ENCODE measurements around the gene TOX2. TPM values are rescaled to one million over a fixed set of nuclear protein-coding genes. Genes with fewer than 3 reads are reported as not detected.

TOX2 gene
- total RNA-seq, 4 donors from 2014 or later: 0.20 to 0.42 TPM; not detected in 2

- DNase-seq (peak in 1 of 2 donors; percentile 27), ATAC-seq (peak in 1 of 2 donors; percentile 68)
- Histone ChIP-seq H3K36me3 (no peaks in the 10 kb centered on the region), H3K9me3 (no peaks in the 10 kb centered on the region), H3K4me3 (no peak overlapping the region), H3K27ac (no peak overlapping the region), H3K27me3 (no peaks in the 10 kb centered on the region), H3K4me1 (no peaks in the 10 kb centered on the region)
- intact Hi-C loops (cut with DNase I; ENCODE audit: low total_unique reads) (no loop called here), in situ Hi-C loops (cut with MboI; ENCODE audit: low sequenced_read_pairs in 4 of 4) (loop anchor here in 3 of 4 donors (5.0 to 25.0 kb wide), 3 partner anchors 333 to 653 kb away; no protein-coding TSS in a partner anchor)
- TF ChIP-seq POLR2A (IDR thresholded peaks at IDR 0.05): no peak
- TF ChIP-seq, protein P1, sequence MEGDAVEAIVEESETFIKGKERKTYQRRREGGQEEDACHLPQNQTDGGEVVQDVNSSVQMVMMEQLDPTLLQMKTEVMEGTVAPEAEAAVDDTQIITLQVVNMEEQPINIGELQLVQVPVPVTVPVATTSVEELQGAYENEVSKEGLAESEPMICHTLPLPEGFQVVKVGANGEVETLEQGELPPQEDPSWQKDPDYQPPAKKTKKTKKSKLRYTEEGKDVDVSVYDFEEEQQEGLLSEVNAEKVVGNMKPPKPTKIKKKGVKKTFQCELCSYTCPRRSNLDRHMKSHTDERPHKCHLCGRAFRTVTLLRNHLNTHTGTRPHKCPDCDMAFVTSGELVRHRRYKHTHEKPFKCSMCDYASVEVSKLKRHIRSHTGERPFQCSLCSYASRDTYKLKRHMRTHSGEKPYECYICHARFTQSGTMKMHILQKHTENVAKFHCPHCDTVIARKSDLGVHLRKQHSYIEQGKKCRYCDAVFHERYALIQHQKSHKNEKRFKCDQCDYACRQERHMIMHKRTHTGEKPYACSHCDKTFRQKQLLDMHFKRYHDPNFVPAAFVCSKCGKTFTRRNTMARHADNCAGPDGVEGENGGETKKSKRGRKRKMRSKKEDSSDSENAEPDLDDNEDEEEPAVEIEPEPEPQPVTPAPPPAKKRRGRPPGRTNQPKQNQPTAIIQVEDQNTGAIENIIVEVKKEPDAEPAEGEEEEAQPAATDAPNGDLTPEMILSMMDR (IDR thresholded peaks at IDR 0.05 in 4 of 5, conservative IDR thresholded peaks at IDR 0.05 in 1 of 5): no peak
These were observed 175.5 kb downstream of the TOX2 start for GRCh38 chr20:44089987-44090674.

DNA sequence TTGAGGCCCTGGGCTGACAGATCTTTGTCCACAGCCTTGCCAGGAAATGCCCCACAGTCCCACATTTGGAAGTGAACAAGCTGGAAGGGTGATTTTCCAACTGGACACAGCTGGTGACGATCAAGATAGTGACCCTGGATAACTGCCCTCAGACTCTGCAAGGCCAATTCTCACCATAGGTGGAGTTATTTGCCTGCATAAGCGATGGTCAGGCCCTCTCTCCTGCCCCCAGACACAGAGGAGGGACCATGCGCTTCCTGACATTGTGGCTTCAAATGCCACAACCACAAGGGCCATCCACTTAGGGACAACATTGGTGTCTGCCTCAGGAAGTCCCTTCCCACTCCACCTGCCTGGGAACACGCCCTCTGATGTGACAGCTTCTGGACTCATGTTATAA lies 176.4 kb downstream of the TOX2 start:
- DNase-seq: peak in 1 of 2 donors; percentile 9
- TF ChIP-seq, protein P1 (IDR thresholded peaks at IDR 0.05 in 4 of 5, conservative IDR thresholded peaks at IDR 0.05 in 1 of 5): no peak
- TF ChIP-seq POLR2A (IDR thresholded peaks at IDR 0.05): no peak
- in situ Hi-C loops (cut with MboI; ENCODE audit: low sequenced_read_pairs in 4 of 4): loop anchor here in 3 of 4 donors (25.0 kb wide), 2 partner anchors 554 to 654 kb away; no protein-coding TSS in a partner anchor
- intact Hi-C loops (cut with DNase I; ENCODE audit: low total_unique reads): no loop called here
- Histone ChIP-seq H3K36me3 (no peaks in the 10 kb centered on the region), H3K4me1 (no peaks in the 10 kb centered on the region), H3K9me3 (no peaks in the 10 kb centered on the region), H3K4me3 (no peak overlapping the region), H3K27me3 (no peaks in the 10 kb centered on the region), H3K27ac (no peak overlapping the region)
- no peak for ATAC-seq

DNA sequence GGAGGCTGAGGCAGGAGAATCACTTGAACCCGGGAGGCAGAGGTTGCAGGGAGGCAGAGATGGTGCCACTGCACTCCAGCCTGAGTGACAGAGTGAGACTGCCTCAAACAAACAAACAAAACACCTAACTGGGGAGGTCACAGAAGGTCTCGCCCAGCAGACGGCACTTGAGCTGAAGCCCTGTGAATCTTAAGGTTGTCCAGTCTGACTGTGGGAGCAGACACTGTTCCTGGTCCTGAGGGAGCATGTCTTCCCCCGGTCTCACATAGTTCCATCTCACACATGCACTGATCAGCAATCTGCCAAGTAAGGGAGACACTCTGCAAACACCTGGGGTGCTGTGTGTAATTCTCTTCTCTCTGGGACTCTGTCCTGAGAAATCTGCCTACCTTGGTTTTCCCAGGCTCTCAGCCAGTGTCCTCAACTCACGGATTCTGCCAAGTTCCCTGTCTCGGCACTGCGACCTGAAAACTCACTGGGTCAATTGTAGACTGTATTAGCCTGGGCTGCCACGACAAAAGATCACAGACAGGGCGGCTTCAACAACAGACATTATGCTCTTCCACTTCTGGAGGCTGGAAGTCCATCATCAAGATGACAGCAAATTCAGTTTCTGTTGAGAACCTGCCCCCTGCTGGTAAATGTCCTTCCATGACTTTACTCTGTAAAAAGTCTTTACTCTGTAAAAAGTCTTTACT lies 178.0 kb downstream of the TOX2 start:
- Histone ChIP-seq H3K27ac (no peak overlapping the region), H3K9me3 (no peaks in the 10 kb centered on the region), H3K36me3 (no peaks in the 10 kb centered on the region), H3K27me3 (no peaks in the 10 kb centered on the region), H3K4me3 (no peak overlapping the region), H3K4me1 (no peaks in the 10 kb centered on the region)
- ATAC-seq (peak in 1 of 2 donors; percentile 54), DNase-seq (peak in 1 of 2 donors; percentile 4)
- intact Hi-C loops (cut with DNase I; ENCODE audit: low total_unique reads): no loop called here
- TF ChIP-seq, protein P1 (IDR thresholded peaks at IDR 0.05 in 4 of 5, conservative IDR thresholded peaks at IDR 0.05 in 1 of 5): peak in 4 of 5 experiments; percentile 17 to 52 (median 28)
- no peak for TF ChIP-seq POLR2A (IDR thresholded peaks at IDR 0.05)
- in situ Hi-C loops (cut with MboI; ENCODE audit: low sequenced_read_pairs in 4 of 4): loop anchor here in 3 of 4 donors (25.0 kb wide), 2 partner anchors 555 to 655 kb away; no protein-coding TSS in a partner anchor

DNA sequence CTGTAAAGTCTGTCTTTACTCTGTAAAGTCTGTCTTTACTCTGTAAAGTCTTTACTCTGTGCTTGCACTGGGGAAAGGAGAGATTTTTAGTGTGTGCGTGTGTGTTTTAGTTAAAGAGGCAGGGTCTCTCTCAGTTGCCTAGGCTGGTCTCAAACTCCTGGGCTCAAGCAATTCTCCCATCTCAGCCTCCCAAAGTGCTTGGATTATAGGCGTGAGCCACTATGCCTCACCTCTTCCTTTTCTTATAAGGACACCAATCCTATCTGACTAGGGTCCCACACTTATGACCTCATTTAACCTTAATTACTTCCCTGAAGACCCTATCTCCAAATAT lies 178.6 kb downstream of the TOX2 start:
- no peak overlapping the region for H3K27ac ChIP-seq
- TF ChIP-seq POLR2A (IDR thresholded peaks at IDR 0.05): no peak
- TF ChIP-seq, protein P1 (IDR thresholded peaks at IDR 0.05 in 4 of 5, conservative IDR thresholded peaks at IDR 0.05 in 1 of 5): no peak
- H3K36me3 ChIP-seq: no peaks in the 10 kb centered on the region
- no peaks in the 10 kb centered on the region for H3K27me3 ChIP-seq
- in situ Hi-C loops (cut with MboI; ENCODE audit: low sequenced_read_pairs in 4 of 4): loop anchor here in 3 of 4 donors (25.0 kb wide), 2 partner anchors 556 to 656 kb away; no protein-coding TSS in a partner anchor
- no peaks in the 10 kb centered on the region for H3K9me3 ChIP-seq
- ATAC-seq (no peak), DNase-seq (peak in 1 of 2 donors; percentile 1)
- no peak overlapping the region for H3K4me3 ChIP-seq
- intact Hi-C loops (cut with DNase I; ENCODE audit: low total_unique reads): no loop called here
- H3K4me1 ChIP-seq: no peaks in the 10 kb centered on the region

Data from gastrocnemius medialis (tissue), 4 donors.